Progenitor cell of endocrine pancreas (in vitro differentiated cells): ENCODE data around the gene ITPR2. TPM values are rescaled to one million over a fixed set of nuclear protein-coding genes. Genes with fewer than 3 reads are reported as not detected.

Experiments used
- DNase-seq: peaks from one replicate; pipeline ENCODE4 v3.0.0; 2021; ENCODE audit warnings: low spot score; ENCODE audit not compliant: unreplicated experiment
- H3K27ac Mint-ChIP-seq: 2 replicates; pipeline ENCODE4 v1.8.0; 2021; ENCODE audit warnings: mild to moderate bottlenecking, moderate library complexity, mixed read lengths
- H3K27me3 Mint-ChIP-seq: 2 replicates; pipeline ENCODE4 v1.8.0; 2021; ENCODE audit warnings: mixed read lengths
- H3K36me3 Mint-ChIP-seq: 2 replicates; pipeline ENCODE4 v1.8.0; 2022; ENCODE audit warnings: mixed read lengths; ENCODE audit not compliant: insufficient read depth
- H3K4me1 Mint-ChIP-seq: 2 replicates; pipeline ENCODE4 v1.8.0; 2021; ENCODE audit warnings: low read depth, mixed read lengths
- H3K4me3 Mint-ChIP-seq: 2 replicates; pipeline ENCODE4 v1.8.0; 2021; ENCODE audit warnings: low read depth, mild to moderate bottlenecking, moderate library complexity, mixed read lengths
- H3K9me3 Mint-ChIP-seq: 2 replicates; pipeline ENCODE4 v1.8.0; 2021; ENCODE audit warnings: low read depth, mixed read lengths
- CTCF ChIP-seq: fragments of 200-600 bp; sonication (generic); IDR thresholded peaks from one replicate; pipeline ENCODE4 v1.5.0; 2021; ENCODE audit warnings: antibody characterized with exemption, mild to moderate bottlenecking; ENCODE audit not compliant: unreplicated experiment
- total RNA-seq: library from RNA; stranded (reverse); gene quantifications from 2 replicates; pipeline ENCODE4 v1.2.1, GENCODE V29; 2021

ITPR2 gene
- total RNA-seq, 1 donor from 2014 or later = 72.4 TPM

GRCh38 chr12:26808766-26809476, 24.1 kb downstream of the ITPR2 start:
- no peak overlapping the region for H3K27ac Mint-ChIP-seq
- H3K9me3 Mint-ChIP-seq = no peaks in the 10 kb centered on the region
- no peak for TF ChIP-seq CTCF
- H3K4me1 Mint-ChIP-seq = no peaks in the 10 kb centered on the region
- peaks cover 3% of the 10 kb centered on the region for H3K36me3 Mint-ChIP-seq
- H3K4me3 Mint-ChIP-seq = no peak overlapping the region
- no peak for DNase-seq
- H3K27me3 Mint-ChIP-seq = no peaks in the 10 kb centered on the region

- no peak for DNase-seq
- no peak for TF ChIP-seq CTCF
- H3K4me3 Mint-ChIP-seq = no peak overlapping the region
- no peaks in the 10 kb centered on the region for H3K27me3 Mint-ChIP-seq
- H3K4me1 Mint-ChIP-seq = no peaks in the 10 kb centered on the region
- peaks cover 1% of the 10 kb centered on the region for H3K36me3 Mint-ChIP-seq
- H3K9me3 Mint-ChIP-seq = no peaks in the 10 kb centered on the region
- no peak overlapping the region for H3K27ac Mint-ChIP-seq
Measured at GRCh38 chr12:26807292-26807691, 25.7 kb downstream of the ITPR2 start.

- H3K4me3 Mint-ChIP-seq = no peak overlapping the region
- peaks cover 1% of the 10 kb centered on the region for H3K36me3 Mint-ChIP-seq
- no peaks in the 10 kb centered on the region for H3K27me3 Mint-ChIP-seq
- no peaks in the 10 kb centered on the region for H3K4me1 Mint-ChIP-seq
- no peak for DNase-seq
- no peaks in the 10 kb centered on the region for H3K9me3 Mint-ChIP-seq
- no peak for TF ChIP-seq CTCF
- no peak overlapping the region for H3K27ac Mint-ChIP-seq
Measured at GRCh38 chr12:26806556-26806955, 26.4 kb downstream of the ITPR2 start.

- no peak for DNase-seq
- Mint-ChIP-seq H3K4me3 (no peak overlapping the region), H3K9me3 (no peaks in the 10 kb centered on the region), H3K27me3 (no peaks in the 10 kb centered on the region), H3K4me1 (no peaks in the 10 kb centered on the region), H3K27ac (no peak overlapping the region), H3K36me3 (peaks cover 2% of the 10 kb centered on the region)
- TF ChIP-seq CTCF = no peak
Measured at GRCh38 chr12:26805401-26805971, 27.5 kb downstream of the ITPR2 start.

- peaks cover 4% of the 10 kb centered on the region for H3K4me1 Mint-ChIP-seq
- TF ChIP-seq CTCF = no peak
- no peaks in the 10 kb centered on the region for H3K9me3 Mint-ChIP-seq
- peaks cover 2% of the 10 kb centered on the region for H3K36me3 Mint-ChIP-seq
- H3K4me3 Mint-ChIP-seq = no peak overlapping the region
- no peak for DNase-seq
- peak overlapping the region; percentile 29 for H3K27ac Mint-ChIP-seq
- no peaks in the 10 kb centered on the region for H3K27me3 Mint-ChIP-seq
Measured at GRCh38 chr12:26803552-26803951, 29.4 kb downstream of the ITPR2 start.
